Cardiac fibroblast (primary cell): Measurements from ENCODE around the gene CABLES1.
"Not testable (repeated sequence)": the region's sequence is repeated elsewhere in the genome, so short reads cannot be mapped to it uniquely, and the experiment has no call there.

Experiments used
- DNase-seq, 2 donors: peaks; one replicate each; pipeline versions ENCODE4 v3.0.0 to v3.0.0-alpha.2; 2010; ENCODE audit warnings: low read depth in 2 of 2
- H3K4me3 ChIP-seq, 2 donors: replicated peaks in 1 of 2; 1 replicate in 1 of 2; 2 replicates in 1 of 2; pipeline ENCODE4 v1.5.1; 2011; ENCODE audit warnings: low read depth in 2 of 2, low read length in 2 of 2, mild to moderate bottlenecking in 2 of 2, moderate library complexity in 1 of 2
- TF ChIP-seq, protein P1 (sequence below): IDR thresholded peaks from one replicate; pipeline ENCODE4 v1.5.1; 2011; ENCODE audit warnings: low read depth, mild to moderate bottlenecking, low read length, inconsistent platforms

The CABLES1 gene

GRCh38 chr18:23094411-23095190 lies 40.7 kb upstream of the CABLES1 start:
- TF ChIP-seq, protein P1, sequence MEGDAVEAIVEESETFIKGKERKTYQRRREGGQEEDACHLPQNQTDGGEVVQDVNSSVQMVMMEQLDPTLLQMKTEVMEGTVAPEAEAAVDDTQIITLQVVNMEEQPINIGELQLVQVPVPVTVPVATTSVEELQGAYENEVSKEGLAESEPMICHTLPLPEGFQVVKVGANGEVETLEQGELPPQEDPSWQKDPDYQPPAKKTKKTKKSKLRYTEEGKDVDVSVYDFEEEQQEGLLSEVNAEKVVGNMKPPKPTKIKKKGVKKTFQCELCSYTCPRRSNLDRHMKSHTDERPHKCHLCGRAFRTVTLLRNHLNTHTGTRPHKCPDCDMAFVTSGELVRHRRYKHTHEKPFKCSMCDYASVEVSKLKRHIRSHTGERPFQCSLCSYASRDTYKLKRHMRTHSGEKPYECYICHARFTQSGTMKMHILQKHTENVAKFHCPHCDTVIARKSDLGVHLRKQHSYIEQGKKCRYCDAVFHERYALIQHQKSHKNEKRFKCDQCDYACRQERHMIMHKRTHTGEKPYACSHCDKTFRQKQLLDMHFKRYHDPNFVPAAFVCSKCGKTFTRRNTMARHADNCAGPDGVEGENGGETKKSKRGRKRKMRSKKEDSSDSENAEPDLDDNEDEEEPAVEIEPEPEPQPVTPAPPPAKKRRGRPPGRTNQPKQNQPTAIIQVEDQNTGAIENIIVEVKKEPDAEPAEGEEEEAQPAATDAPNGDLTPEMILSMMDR, result no peak

GRCh38 chr18:23095463-23095862 lies 39.8 kb upstream of the CABLES1 start:
- H3K4me3 ChIP-seq, result no peak overlapping the region
- no peak for DNase-seq
- TF ChIP-seq, protein P1, result no peak

More at GRCh38 chr18:23094411-23095190, 40.7 kb upstream of the CABLES1 start:
- DNase-seq, result no peak
- H3K4me3 ChIP-seq, result no peak overlapping the region

DNA sequence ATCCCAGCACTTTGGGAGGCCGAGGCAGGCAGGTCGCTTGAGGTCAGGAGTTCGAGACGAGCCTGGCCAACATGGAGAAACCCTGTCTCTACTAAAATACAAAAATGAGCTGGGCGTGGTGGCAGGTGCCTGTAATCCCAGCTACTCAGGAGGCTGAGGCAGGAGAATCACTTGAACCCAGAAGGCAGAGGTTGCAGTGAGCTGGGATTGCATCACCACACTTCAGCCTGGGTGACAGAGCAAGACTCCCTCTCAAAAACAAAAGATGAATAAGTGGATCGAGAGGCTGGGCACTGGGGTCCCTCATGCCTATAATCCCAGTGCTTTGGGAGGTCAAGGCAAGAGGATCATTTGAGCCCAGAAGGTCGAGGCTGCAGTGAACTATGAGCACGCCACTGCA lies 38.3 kb upstream of the CABLES1 start:
- not testable (repeated sequence) for DNase-seq

DNA sequence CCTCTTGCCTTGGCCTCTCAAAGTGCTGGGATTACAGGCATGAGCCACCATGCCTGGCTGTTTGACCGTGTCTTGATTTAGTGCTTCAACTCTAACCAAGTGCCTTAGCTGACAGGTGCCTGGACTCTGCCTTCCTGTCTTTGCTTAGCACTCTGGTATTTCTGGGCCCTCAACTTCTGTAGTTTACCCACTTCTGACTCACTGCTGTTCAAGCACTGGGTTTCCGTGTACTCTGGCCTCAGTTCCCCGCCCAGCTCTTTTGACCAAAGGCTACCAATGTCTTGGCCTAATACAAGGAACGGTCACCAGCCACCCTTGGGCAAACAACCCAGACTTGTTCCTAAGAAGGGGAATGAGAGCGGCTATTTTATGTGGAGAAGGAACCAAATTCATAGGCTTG lies 35.7 kb upstream of the CABLES1 start:
- no peak overlapping the region for H3K4me3 ChIP-seq
- TF ChIP-seq, protein P1, result no peak
- no peak for DNase-seq

More for the DNA sequence above, 38.3 kb upstream of the CABLES1 start:
- H3K4me3 ChIP-seq, result not testable (repeated sequence)

GRCh38 chr18:23101861-23102432 lies 33.3 kb upstream of the CABLES1 start:
- no peak for DNase-seq
- TF ChIP-seq, protein P1, result no peak
- H3K4me3 ChIP-seq, result no peak overlapping the region

DNA sequence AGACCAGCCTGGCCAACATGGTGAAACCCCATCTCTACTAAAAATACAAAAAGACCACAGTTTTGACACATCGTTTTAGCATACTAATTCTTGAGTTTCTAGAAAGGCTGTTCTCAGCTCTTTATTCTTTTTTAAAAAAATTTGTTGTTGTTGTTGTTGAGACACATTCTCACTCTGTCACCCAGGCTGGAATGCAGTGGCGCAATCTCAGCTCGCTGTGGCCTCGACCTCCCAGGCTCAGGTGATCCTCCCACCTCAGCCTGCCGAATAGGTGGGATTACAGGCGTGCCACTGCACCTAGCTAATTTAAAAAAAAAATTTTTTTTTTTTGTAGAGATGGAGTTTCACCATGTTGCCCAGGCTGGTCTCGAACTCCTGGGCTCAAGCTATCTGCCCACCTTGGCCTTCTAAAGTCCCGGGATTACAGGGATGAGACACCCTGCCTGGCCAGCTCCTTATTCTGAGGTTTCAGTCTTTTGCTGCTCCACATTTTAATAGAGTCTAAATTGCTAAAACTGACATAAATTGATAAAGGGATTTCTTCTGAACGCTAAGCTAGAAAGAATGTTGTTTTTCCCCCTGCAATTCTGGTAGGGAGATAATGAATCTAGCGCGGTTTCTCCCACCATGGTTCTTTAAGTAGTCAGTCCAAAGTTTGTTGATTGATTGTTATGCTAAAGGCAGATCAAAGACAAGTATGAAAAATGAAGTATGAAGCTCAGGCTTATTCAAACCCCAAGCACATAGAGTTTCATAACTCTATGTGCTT lies 32.6 kb upstream of the CABLES1 start:
- no peak overlapping the region for H3K4me3 ChIP-seq
- DNase-seq, result no peak
- TF ChIP-seq, protein P1, result no peak

DNA sequence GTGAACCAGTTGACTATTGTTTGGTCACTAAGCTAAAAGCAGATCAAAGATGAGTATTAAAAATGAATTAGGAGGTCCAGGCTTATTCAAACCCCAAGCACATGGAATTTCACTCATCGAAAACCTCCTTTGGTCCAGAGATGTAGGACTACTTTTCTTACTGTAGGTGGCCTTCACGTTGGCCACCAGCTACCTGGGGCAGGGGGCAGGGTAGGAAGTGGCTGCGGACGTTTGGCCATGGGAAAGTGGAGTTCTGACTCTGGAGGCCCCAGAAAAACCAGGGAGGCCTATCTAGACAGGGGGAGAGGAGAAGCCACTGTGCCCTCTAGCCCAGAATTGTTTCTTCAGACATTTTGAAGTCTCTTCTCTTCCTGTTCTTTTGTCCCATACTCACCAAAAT lies 31.8 kb upstream of the CABLES1 start:
- DNase-seq, result no peak
- H3K4me3 ChIP-seq, result no peak overlapping the region
- TF ChIP-seq, protein P1, result no peak
